HL-60 (cell line): ENCODE data around the gene RNF130.

Experiments
- DNase-seq, 2 experiments: peaks; one replicate each; pipeline ENCODE4 v3.0.0-alpha.2; 2010 to 2020; ENCODE audit warnings: low read depth in 1 of 2, low spot score in 1 of 2
- H3K27ac ChIP-seq: fragments of 250-450 bp; sonication (Bioruptor Pico); replicated peaks from 2 replicates; pipeline ENCODE4 v1.5.1; 2020; ENCODE audit warnings: mild to moderate bottlenecking, moderate library complexity
- H3K27me3 ChIP-seq: fragments of 250-450 bp; sonication (Bioruptor Pico); 2 replicates; pipeline ENCODE4 v1.5.1; 2021; ENCODE audit warnings: mild to moderate bottlenecking, moderate library complexity; ENCODE audit not compliant: insufficient read depth, poor library complexity, severe bottlenecking
- H3K4me3 ChIP-seq: replicated peaks from 2 replicates; pipeline ENCODE4 v1.5.1; 2011; ENCODE audit warnings: mild to moderate bottlenecking, control low read depth, low read length; ENCODE audit not compliant: insufficient read depth
- GABPA ChIP-seq: IDR thresholded peaks from 2 replicates; pipeline ENCODE4 v1.6.1; 2012; ENCODE audit warnings: low read depth
- POLR2AphosphoS5 ChIP-seq: IDR thresholded peaks from 2 replicates; pipeline ENCODE4 v1.6.1; 2012; ENCODE audit warnings: low read depth
- SPI1 ChIP-seq: IDR thresholded peaks from 2 replicates; pipeline ENCODE4 v1.6.1; 2012; ENCODE audit warnings: low read depth, mild to moderate bottlenecking, borderline replicate concordance
- TF ChIP-seq, protein P1 (sequence below): IDR thresholded peaks from 2 replicates; pipeline ENCODE4 v1.6.1; 2012; ENCODE audit warnings: low read depth; ENCODE audit not compliant: insufficient replicate concordance
- TF ChIP-seq, protein P2 (sequence below): IDR thresholded peaks from one replicate; pipeline ENCODE4 v1.5.1; 2011; ENCODE audit warnings: low read length, control low read depth, inconsistent platforms; ENCODE audit not compliant: insufficient read depth

Gene RNF130

DNA sequence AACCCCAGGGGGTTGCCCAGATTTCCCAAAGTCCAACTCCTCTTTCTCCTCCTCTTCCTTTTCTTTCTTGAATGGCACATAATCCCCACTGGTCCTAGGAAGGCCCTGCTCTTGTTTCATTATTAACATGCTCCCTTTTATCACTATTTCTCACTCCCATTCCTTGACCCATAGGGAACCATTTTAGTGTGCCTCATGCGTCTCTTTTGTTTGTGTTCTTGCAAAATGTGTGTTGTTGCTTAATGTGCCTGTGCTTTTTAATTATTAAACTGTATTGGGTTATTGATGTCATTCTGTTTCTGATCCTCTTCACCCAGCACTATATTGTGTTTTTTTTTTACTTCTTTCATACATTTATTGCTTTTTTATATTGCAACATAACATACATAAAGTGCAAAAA, 4.1 kb upstream of the RNF130 start:
- no peak for TF ChIP-seq GABPA
- TF ChIP-seq, protein P1, sequence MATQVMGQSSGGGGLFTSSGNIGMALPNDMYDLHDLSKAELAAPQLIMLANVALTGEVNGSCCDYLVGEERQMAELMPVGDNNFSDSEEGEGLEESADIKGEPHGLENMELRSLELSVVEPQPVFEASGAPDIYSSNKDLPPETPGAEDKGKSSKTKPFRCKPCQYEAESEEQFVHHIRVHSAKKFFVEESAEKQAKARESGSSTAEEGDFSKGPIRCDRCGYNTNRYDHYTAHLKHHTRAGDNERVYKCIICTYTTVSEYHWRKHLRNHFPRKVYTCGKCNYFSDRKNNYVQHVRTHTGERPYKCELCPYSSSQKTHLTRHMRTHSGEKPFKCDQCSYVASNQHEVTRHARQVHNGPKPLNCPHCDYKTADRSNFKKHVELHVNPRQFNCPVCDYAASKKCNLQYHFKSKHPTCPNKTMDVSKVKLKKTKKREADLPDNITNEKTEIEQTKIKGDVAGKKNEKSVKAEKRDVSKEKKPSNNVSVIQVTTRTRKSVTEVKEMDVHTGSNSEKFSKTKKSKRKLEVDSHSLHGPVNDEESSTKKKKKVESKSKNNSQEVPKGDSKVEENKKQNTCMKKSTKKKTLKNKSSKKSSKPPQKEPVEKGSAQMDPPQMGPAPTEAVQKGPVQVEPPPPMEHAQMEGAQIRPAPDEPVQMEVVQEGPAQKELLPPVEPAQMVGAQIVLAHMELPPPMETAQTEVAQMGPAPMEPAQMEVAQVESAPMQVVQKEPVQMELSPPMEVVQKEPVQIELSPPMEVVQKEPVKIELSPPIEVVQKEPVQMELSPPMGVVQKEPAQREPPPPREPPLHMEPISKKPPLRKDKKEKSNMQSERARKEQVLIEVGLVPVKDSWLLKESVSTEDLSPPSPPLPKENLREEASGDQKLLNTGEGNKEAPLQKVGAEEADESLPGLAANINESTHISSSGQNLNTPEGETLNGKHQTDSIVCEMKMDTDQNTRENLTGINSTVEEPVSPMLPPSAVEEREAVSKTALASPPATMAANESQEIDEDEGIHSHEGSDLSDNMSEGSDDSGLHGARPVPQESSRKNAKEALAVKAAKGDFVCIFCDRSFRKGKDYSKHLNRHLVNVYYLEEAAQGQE, result no peak
- TF ChIP-seq, protein P2, sequence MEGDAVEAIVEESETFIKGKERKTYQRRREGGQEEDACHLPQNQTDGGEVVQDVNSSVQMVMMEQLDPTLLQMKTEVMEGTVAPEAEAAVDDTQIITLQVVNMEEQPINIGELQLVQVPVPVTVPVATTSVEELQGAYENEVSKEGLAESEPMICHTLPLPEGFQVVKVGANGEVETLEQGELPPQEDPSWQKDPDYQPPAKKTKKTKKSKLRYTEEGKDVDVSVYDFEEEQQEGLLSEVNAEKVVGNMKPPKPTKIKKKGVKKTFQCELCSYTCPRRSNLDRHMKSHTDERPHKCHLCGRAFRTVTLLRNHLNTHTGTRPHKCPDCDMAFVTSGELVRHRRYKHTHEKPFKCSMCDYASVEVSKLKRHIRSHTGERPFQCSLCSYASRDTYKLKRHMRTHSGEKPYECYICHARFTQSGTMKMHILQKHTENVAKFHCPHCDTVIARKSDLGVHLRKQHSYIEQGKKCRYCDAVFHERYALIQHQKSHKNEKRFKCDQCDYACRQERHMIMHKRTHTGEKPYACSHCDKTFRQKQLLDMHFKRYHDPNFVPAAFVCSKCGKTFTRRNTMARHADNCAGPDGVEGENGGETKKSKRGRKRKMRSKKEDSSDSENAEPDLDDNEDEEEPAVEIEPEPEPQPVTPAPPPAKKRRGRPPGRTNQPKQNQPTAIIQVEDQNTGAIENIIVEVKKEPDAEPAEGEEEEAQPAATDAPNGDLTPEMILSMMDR, result no peak
- TF ChIP-seq SPI1, result no peak
- TF ChIP-seq POLR2AphosphoS5, result no peak
- H3K4me3 ChIP-seq, result no peak overlapping the region
- no peaks in the 10 kb centered on the region for H3K27me3 ChIP-seq
- no peak for DNase-seq
- no peak overlapping the region for H3K27ac ChIP-seq

DNA sequence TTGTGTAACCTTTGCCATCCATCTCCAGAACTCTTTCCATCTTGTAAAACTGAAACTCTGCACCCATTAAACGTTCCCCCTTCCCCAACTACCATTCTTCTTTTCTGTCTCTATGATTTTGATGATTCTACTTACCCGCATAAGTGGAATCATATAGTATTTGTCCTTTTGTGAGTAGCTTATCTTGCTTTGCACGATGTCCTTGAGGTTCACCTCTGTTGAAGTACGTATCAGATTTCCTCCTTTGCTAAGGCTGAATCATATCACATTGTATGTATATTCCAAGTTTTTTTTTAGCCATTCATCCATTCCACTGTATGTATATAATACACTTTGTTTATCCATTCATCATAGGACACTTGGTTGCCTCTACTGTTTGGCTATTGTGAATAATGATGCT, 2.9 kb upstream of the RNF130 start:
- TF ChIP-seq POLR2AphosphoS5, result no peak
- TF ChIP-seq, protein P2, result no peak
- no peak for TF ChIP-seq GABPA
- TF ChIP-seq, protein P1, result no peak
- TF ChIP-seq SPI1, result no peak
- no peak overlapping the region for H3K4me3 ChIP-seq
- H3K27me3 ChIP-seq, result no peaks in the 10 kb centered on the region
- no peak for DNase-seq
- no peak overlapping the region for H3K27ac ChIP-seq

DNA sequence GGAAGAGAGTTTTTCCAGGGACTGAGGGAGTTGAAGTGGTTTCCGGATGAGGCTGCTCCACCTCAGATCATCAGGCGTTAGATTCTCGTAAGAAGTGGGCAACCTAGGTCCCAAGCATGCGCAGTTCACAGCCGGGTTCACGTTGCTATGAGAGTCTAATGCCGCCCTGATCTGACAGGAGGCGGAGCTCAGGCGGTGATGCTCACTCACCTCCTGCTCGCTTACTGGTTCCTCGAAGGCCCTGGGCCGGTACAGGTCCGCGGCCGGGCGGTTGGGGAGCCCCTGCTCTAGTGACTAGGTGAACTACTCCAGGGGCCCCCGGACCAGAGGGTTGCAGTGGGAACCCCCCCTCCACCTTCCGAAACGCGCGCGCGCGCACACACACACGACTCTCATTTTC, 997 bp upstream of the RNF130 start:
- Histone ChIP-seq H3K27me3 (no peaks in the 10 kb centered on the region), H3K4me3 (no peak overlapping the region), H3K27ac (no peak overlapping the region)
- TF ChIP-seq GABPA (no peak), POLR2AphosphoS5 (no peak), SPI1 (no peak)
- TF ChIP-seq, protein P1, result no peak
- TF ChIP-seq, protein P2, result no peak
- no peak for DNase-seq
